HUES48 (cell line): ENCODE results near the gene CFAP58.
A peak's percentile ranks its signal among the peaks of the same experiment; 100 is the strongest.

Source experiments
- H3K27ac ChIP-seq: one replicate; pipeline ENCODE4 v1.7.0; 2013; ENCODE audit warnings: low read depth, low read length, inconsistent platforms
- H3K27me3 ChIP-seq: 2 replicates; pipeline ENCODE4 v1.6.1; 2013; ENCODE audit warnings: mild to moderate bottlenecking, low read length; ENCODE audit not compliant: control insufficient read depth, insufficient read depth
- H3K36me3 ChIP-seq: 2 replicates; pipeline ENCODE4 v1.6.1; 2013; ENCODE audit warnings: low read length; ENCODE audit not compliant: control insufficient read depth, insufficient read depth
- H3K4me1 ChIP-seq: 2 replicates; pipeline ENCODE4 v1.6.1; 2013; ENCODE audit warnings: mild to moderate bottlenecking, low read length; ENCODE audit not compliant: control insufficient read depth, insufficient read depth
- H3K4me3 ChIP-seq: 2 replicates; pipeline ENCODE4 v1.5.1; 2013; ENCODE audit warnings: mild to moderate bottlenecking, low read depth, low read length
- H3K9ac ChIP-seq: 2 replicates; pipeline ENCODE4 v1.6.1; 2013; ENCODE audit warnings: mild to moderate bottlenecking, low read depth, low read length, moderate library complexity
- H3K9me3 ChIP-seq: 2 replicates; pipeline ENCODE4 v1.6.1; 2013; ENCODE audit warnings: low read length; ENCODE audit not compliant: control insufficient read depth, insufficient read depth

Gene CFAP58

GRCh38 chr10:104337985-104338735 is 15.5 kb upstream of the CFAP58 start, which contains the start of gene ITPRIP:
TSS of gene ITPRIP (minus strand) at chr10:104338465. CDS start at chr10:104316051, 22,414 bp downstream.
- Histone ChIP-seq H3K27ac (peak within 1 kb of the TSS; percentile 87), H3K9me3 (no peaks in the 10 kb centered on the region), H3K9ac (peak within 1 kb of the TSS; percentile 95), H3K27me3 (peaks cover 6% of the 10 kb centered on the region), H3K4me1 (peaks cover 35% of the 10 kb centered on the region), H3K36me3 (no peaks in the 10 kb centered on the region), H3K4me3 (peak within 1 kb of the TSS; percentile 85)

DNA sequence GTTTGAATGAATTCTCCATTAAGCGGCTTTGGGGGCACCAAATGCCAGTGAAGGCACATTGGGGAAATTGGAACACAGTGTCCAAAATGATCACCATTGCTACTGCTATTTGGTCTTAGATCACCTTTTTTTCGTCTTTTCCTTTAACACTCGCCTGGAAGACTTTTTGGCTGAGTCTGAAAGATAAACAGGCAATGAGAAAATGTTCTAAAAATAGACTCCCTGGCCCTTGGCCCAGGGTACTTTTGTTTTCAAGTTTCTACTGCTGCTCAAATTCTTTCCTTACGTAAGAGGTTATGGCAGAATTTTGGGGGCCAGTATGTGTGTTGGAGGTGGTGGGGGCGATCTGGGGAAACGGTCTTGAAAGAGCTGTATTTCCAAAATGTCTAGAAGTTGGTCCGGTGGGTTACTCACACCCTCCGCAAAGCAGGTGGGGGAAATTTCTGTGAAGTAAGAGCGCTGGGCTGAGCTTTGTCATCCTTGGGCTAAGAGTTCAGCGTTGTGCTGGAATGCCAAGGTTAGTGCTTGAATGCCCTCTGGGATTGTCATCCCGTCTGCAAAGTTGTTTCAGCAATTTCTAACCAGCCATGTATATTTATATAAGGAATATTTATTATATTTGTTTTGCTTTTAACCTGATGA is 14.0 kb upstream of the CFAP58 start:
- Histone ChIP-seq H3K9ac (0 out of 2 replicates have a peak overlapping the region, but pooled peaks have one; percentile 95), H3K27ac (peak overlapping the region; percentile 87), H3K36me3 (no peaks in the 10 kb centered on the region), H3K27me3 (peaks cover 6% of the 10 kb centered on the region), H3K4me3 (peak overlapping the region; percentile 85), H3K9me3 (no peaks in the 10 kb centered on the region), H3K4me1 (peaks cover 24% of the 10 kb centered on the region)

- H3K27ac ChIP-seq = no peak overlapping the region
- no peaks in the 10 kb centered on the region for H3K9me3 ChIP-seq
- no peaks in the 10 kb centered on the region for H3K36me3 ChIP-seq
- peaks cover 6% of the 10 kb centered on the region for H3K27me3 ChIP-seq
- peaks cover 24% of the 10 kb centered on the region for H3K4me1 ChIP-seq
- H3K9ac ChIP-seq = no peak overlapping the region
- no peak overlapping the region for H3K4me3 ChIP-seq
Observed at GRCh38 chr10:104340111-104340526, 13.5 kb upstream of the CFAP58 start.

DNA sequence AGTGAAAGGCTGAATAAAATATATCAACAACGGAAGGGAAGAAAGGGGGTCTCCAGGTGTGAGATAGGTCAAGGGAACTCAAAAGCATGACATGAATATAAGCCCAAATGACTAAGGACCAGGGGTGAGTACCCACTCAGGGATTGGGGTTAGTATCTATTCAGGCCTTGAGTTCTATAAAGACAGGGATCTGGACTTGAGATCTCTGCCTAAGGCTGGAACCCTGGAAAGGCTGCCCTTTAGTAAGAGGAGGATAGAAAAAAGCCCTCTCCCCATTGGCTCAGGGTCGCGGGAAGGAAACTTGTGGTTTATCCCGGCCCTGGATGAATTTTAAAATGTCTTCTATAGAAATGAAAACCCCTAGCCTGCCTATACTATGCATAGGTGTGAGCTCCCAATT is 13.0 kb upstream of the CFAP58 start:
- Histone ChIP-seq H3K9ac (no peak overlapping the region), H3K4me1 (peaks cover 24% of the 10 kb centered on the region), H3K9me3 (no peaks in the 10 kb centered on the region), H3K4me3 (no peak overlapping the region), H3K36me3 (no peaks in the 10 kb centered on the region), H3K27me3 (peaks cover 6% of the 10 kb centered on the region), H3K27ac (no peak overlapping the region)

DNA sequence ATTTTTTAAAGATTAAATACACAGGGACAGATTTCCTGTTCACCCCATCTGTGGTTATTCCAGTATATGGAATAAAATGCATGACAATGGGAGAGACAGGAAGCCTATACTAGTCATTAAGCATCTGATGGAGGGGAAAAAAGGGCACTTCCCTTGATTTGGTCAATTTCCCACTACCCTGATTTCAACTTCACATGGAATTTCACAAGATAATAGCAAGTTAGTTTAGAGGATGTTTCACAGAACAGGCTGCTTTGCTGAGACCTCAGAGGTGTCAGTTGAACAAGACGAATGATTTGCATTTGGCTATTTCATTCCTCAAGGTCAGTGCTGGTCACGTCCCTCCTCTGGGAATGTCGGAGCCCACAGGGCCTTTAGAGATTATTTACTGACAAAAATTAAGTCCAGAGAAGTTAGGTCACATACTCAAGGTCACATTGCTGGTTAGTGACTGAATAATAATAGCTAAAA is 10.7 kb upstream of the CFAP58 start:
- H3K9me3 ChIP-seq = no peaks in the 10 kb centered on the region
- no peaks in the 10 kb centered on the region for H3K36me3 ChIP-seq
- H3K4me1 ChIP-seq = peaks cover 11% of the 10 kb centered on the region
- H3K9ac ChIP-seq = no peak overlapping the region
- no peak overlapping the region for H3K4me3 ChIP-seq
- no peak overlapping the region for H3K27ac ChIP-seq
- H3K27me3 ChIP-seq = peaks cover 6% of the 10 kb centered on the region

DNA sequence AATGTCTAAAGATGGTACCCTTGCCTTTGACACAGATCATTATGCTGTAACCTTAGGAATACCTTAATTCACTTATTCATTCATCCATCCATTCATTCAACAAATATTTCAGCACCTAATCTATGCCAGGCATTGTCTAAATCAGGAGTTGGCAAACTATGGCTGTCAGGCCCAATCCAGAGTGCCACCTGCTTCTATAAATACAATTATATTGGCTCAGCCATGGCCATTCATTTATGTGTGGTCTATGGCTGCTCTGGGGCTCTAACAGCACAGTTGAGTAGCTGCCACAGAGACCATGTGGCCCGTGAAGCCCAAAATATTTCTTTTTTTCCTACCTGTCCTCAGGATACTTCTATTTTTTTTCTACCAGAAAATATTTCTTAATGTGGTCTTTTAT is 9.4 kb upstream of the CFAP58 start:
- H3K27me3 ChIP-seq = peaks cover 6% of the 10 kb centered on the region
- no peak overlapping the region for H3K4me3 ChIP-seq
- H3K4me1 ChIP-seq = peaks cover 12% of the 10 kb centered on the region
- no peaks in the 10 kb centered on the region for H3K36me3 ChIP-seq
- H3K27ac ChIP-seq = no peak overlapping the region
- H3K9me3 ChIP-seq = no peaks in the 10 kb centered on the region
- no peak overlapping the region for H3K9ac ChIP-seq

- H3K36me3 ChIP-seq = no peaks in the 10 kb centered on the region
- no peaks in the 10 kb centered on the region for H3K27me3 ChIP-seq
- peaks cover 11% of the 10 kb centered on the region for H3K4me1 ChIP-seq
- H3K4me3 ChIP-seq = no peak overlapping the region
- no peaks in the 10 kb centered on the region for H3K9me3 ChIP-seq
- H3K27ac ChIP-seq = no peak overlapping the region
- no peak overlapping the region for H3K9ac ChIP-seq
Observed at GRCh38 chr10:104345515-104345914, 8.1 kb upstream of the CFAP58 start.

- Histone ChIP-seq H3K4me1 (peaks cover 11% of the 10 kb centered on the region), H3K27me3 (no peaks in the 10 kb centered on the region), H3K9me3 (no peaks in the 10 kb centered on the region), H3K36me3 (no peaks in the 10 kb centered on the region), H3K9ac (no peak overlapping the region), H3K27ac (no peak overlapping the region), H3K4me3 (no peak overlapping the region)
Observed at GRCh38 chr10:104345941-104346340, 7.7 kb upstream of the CFAP58 start.

- Histone ChIP-seq H3K27ac (no peak overlapping the region), H3K4me1 (peaks cover 11% of the 10 kb centered on the region), H3K9me3 (no peaks in the 10 kb centered on the region), H3K27me3 (no peaks in the 10 kb centered on the region; the same call in 1 of the 2 replicates), H3K9ac (no peak overlapping the region), H3K4me3 (no peak overlapping the region), H3K36me3 (no peaks in the 10 kb centered on the region)
Observed at GRCh38 chr10:104347295-104348045, 6.2 kb upstream of the CFAP58 start.

GRCh38 chr10:104348601-104349000 is 5.0 kb upstream of the CFAP58 start:
- no peak overlapping the region for H3K27ac ChIP-seq

More at GRCh38 chr10:104348601-104349000, 5.0 kb upstream of the CFAP58 start:
- Histone ChIP-seq H3K4me1 (peaks cover 17% of the 10 kb centered on the region), H3K9me3 (no peaks in the 10 kb centered on the region), H3K4me3 (no peak overlapping the region), H3K36me3 (no peaks in the 10 kb centered on the region), H3K9ac (no peak overlapping the region), H3K27me3 (no peaks in the 10 kb centered on the region; the same call in 1 of the 2 replicates)
